Measurements from ENCODE around the gene TNNT1. TPM values are rescaled to one million over a fixed set of nuclear protein-coding genes. Genes with fewer than 3 reads are reported as not detected.

Gene TNNT1
- polyA plus RNA-seq, 4 donors = 0.18 to 20.1 (median 5.3) TPM

- Histone ChIP-seq H3K27ac (ENCODE audit: low read depth in 1 of 3, low read length in 2 of 3) (no peak overlapping the region), H3K4me3 (ENCODE audit: low read depth in 1 of 3, low read length in 3 of 3) (no peak overlapping the region), H3K9me3 (ENCODE audit: control insufficient read depth in 2 of 2, insufficient read depth in 1 of 2, low read depth in 1 of 2, low read length in 1 of 2) (peaks cover 0 to 6% of the 10 kb centered on the region in 2 donors), H3K4me1 (ENCODE audit: control insufficient read depth in 3 of 3, insufficient read depth in 2 of 3, low read depth in 1 of 3, low read length in 2 of 3) (no peaks in the 10 kb centered on the region), H3K27me3 (ENCODE audit: control insufficient read depth in 3 of 3, insufficient read depth in 3 of 3, low read length in 3 of 3) (no peaks in the 10 kb centered on the region), H3K36me3 (ENCODE audit: control insufficient read depth in 3 of 3, insufficient read depth in 2 of 3, low read depth in 1 of 3, low read length in 3 of 3) (peaks cover 2 to 67% (median 12%) of the 10 kb centered on the region in 3 donors)
- DNase-seq = no peak
- WGBS, 3 donors = 81 to 83% (median 83%) methylated on average over 27 of the region's 27 CpGs
- FAIRE-seq = no peak
These were observed 49.2 kb downstream of the TNNT1 start for GRCh38 chr19:55099557-55100506.

- WGBS, 3 donors = 90 to 95% (median 92%) methylated on average over 24 to 27 of the region's 27 CpGs
- Histone ChIP-seq H3K4me1 (ENCODE audit: control insufficient read depth in 3 of 3, insufficient read depth in 2 of 3, low read depth in 1 of 3, low read length in 2 of 3) (no peaks in the 10 kb centered on the region), H3K27me3 (ENCODE audit: control insufficient read depth in 3 of 3, insufficient read depth in 3 of 3, low read length in 3 of 3) (no peaks in the 10 kb centered on the region), H3K9me3 (ENCODE audit: control insufficient read depth in 2 of 2, insufficient read depth in 1 of 2, low read depth in 1 of 2, low read length in 1 of 2) (peaks cover 0 to 6% of the 10 kb centered on the region in 2 donors), H3K4me3 (ENCODE audit: low read depth in 1 of 3, low read length in 3 of 3) (no peak overlapping the region), H3K27ac (ENCODE audit: low read depth in 1 of 3, low read length in 2 of 3) (no peak overlapping the region), H3K36me3 (ENCODE audit: control insufficient read depth in 3 of 3, insufficient read depth in 2 of 3, low read depth in 1 of 3, low read length in 3 of 3) (peaks cover 2 to 73% (median 12%) of the 10 kb centered on the region in 3 donors)
- DNase-seq = no peak
- FAIRE-seq = no peak
These were observed 50.1 kb downstream of the TNNT1 start for GRCh38 chr19:55098716-55099556.

- H3K27me3 ChIP-seq (ENCODE audit: control insufficient read depth in 3 of 3, insufficient read depth in 3 of 3, low read length in 3 of 3) = no peaks in the 10 kb centered on the region
- no peak overlapping the region for H3K4me3 ChIP-seq (ENCODE audit: low read depth in 1 of 3, low read length in 3 of 3)
- H3K9me3 ChIP-seq (ENCODE audit: control insufficient read depth in 2 of 2, insufficient read depth in 1 of 2, low read depth in 1 of 2, low read length in 1 of 2) = peaks cover 0 to 2% of the 10 kb centered on the region in 2 donors
- no peak for DNase-seq
- H3K36me3 ChIP-seq (ENCODE audit: control insufficient read depth in 3 of 3, insufficient read depth in 2 of 3, low read depth in 1 of 3, low read length in 3 of 3) = peaks cover 0 to 67% (median 7%) of the 10 kb centered on the region in 3 donors
- H3K4me1 ChIP-seq (ENCODE audit: control insufficient read depth in 3 of 3, insufficient read depth in 2 of 3, low read depth in 1 of 3, low read length in 2 of 3) = no peaks in the 10 kb centered on the region
- WGBS, 3 donors = 92 to 95% (median 93%) methylated on average over 23 of the region's 23 CpGs
- H3K27ac ChIP-seq (ENCODE audit: low read depth in 1 of 3, low read length in 2 of 3) = no peak overlapping the region
- no peak for FAIRE-seq
These were observed 50.9 kb downstream of the TNNT1 start for GRCh38 chr19:55097864-55098715.

- no peak for FAIRE-seq
- Histone ChIP-seq H3K36me3 (ENCODE audit: control insufficient read depth in 3 of 3, insufficient read depth in 2 of 3, low read depth in 1 of 3, low read length in 3 of 3) (peaks cover 4 to 74% (median 8%) of the 10 kb centered on the region in 3 donors), H3K4me3 (ENCODE audit: low read depth in 1 of 3, low read length in 3 of 3) (no peak overlapping the region), H3K4me1 (ENCODE audit: control insufficient read depth in 3 of 3, insufficient read depth in 2 of 3, low read depth in 1 of 3, low read length in 2 of 3) (no peaks in the 10 kb centered on the region), H3K27ac (ENCODE audit: low read depth in 1 of 3, low read length in 2 of 3) (no peak overlapping the region), H3K9me3 (ENCODE audit: control insufficient read depth in 2 of 2, insufficient read depth in 1 of 2, low read depth in 1 of 2, low read length in 1 of 2) (no peaks in the 10 kb centered on the region), H3K27me3 (ENCODE audit: control insufficient read depth in 3 of 3, insufficient read depth in 3 of 3, low read length in 3 of 3) (no peaks in the 10 kb centered on the region)
- WGBS, 3 donors = 81 to 87% (median 85%) methylated on average over 20 to 23 of the region's 23 CpGs
- no peak for DNase-seq
These were observed 52.8 kb downstream of the TNNT1 start for GRCh38 chr19:55096061-55096701.

- FAIRE-seq = no peak
- Histone ChIP-seq H3K36me3 (ENCODE audit: control insufficient read depth in 3 of 3, insufficient read depth in 2 of 3, low read depth in 1 of 3, low read length in 3 of 3) (peaks cover 6 to 74% (median 8%) of the 10 kb centered on the region in 3 donors), H3K4me1 (ENCODE audit: control insufficient read depth in 3 of 3, insufficient read depth in 2 of 3, low read depth in 1 of 3, low read length in 2 of 3) (no peaks in the 10 kb centered on the region), H3K27me3 (ENCODE audit: control insufficient read depth in 3 of 3, insufficient read depth in 3 of 3, low read length in 3 of 3) (no peaks in the 10 kb centered on the region), H3K27ac (ENCODE audit: low read depth in 1 of 3, low read length in 2 of 3) (no peak overlapping the region), H3K4me3 (ENCODE audit: low read depth in 1 of 3, low read length in 3 of 3) (no peak overlapping the region), H3K9me3 (ENCODE audit: control insufficient read depth in 2 of 2, insufficient read depth in 1 of 2, low read depth in 1 of 2, low read length in 1 of 2) (no peaks in the 10 kb centered on the region)
- WGBS, 3 donors = 89 to 91% (median 90%) methylated on average over 21 to 23 of the region's 23 CpGs
- no peak for DNase-seq
These were observed 53.5 kb downstream of the TNNT1 start for GRCh38 chr19:55095260-55096060.

GRCh38 chr19:55094456-55095259, 54.3 kb downstream of the TNNT1 start:
- no peak for FAIRE-seq
- Histone ChIP-seq H3K27ac (ENCODE audit: low read depth in 1 of 3, low read length in 2 of 3) (no peak overlapping the region), H3K27me3 (ENCODE audit: control insufficient read depth in 3 of 3, insufficient read depth in 3 of 3, low read length in 3 of 3) (no peaks in the 10 kb centered on the region), H3K36me3 (ENCODE audit: control insufficient read depth in 3 of 3, insufficient read depth in 2 of 3, low read depth in 1 of 3, low read length in 3 of 3) (peaks cover 6 to 68% (median 8%) of the 10 kb centered on the region in 3 donors), H3K4me1 (ENCODE audit: control insufficient read depth in 3 of 3, insufficient read depth in 2 of 3, low read depth in 1 of 3, low read length in 2 of 3) (no peaks in the 10 kb centered on the region), H3K9me3 (ENCODE audit: control insufficient read depth in 2 of 2, insufficient read depth in 1 of 2, low read depth in 1 of 2, low read length in 1 of 2) (no peaks in the 10 kb centered on the region), H3K4me3 (ENCODE audit: low read depth in 1 of 3, low read length in 3 of 3) (no peak overlapping the region)
- 90 to 93% (median 92%) methylated on average over 29 to 32 of the region's 32 CpGs for WGBS, 3 donors
- DNase-seq = no peak

Measured in small intestine (tissue), 7 donors.